Kidney epithelial cell (primary cell): ENCODE results near the gene CHAD. TPM values are rescaled to one million over a fixed set of nuclear protein-coding genes. Genes with fewer than 3 reads are reported as not detected.

Source experiments
- DNase-seq: peaks from one replicate; pipeline ENCODE4 v3.0.0-alpha.2; 2010; ENCODE audit warnings: low read depth
- H3K27me3 ChIP-seq: 2 replicates; pipeline ENCODE4 v1.6.0; 2011; ENCODE audit warnings: low read length; ENCODE audit not compliant: control insufficient read depth, insufficient read depth
- H3K36me3 ChIP-seq: 2 replicates; pipeline ENCODE4 v1.5.1; 2011; ENCODE audit warnings: low read length; ENCODE audit not compliant: control insufficient read depth, insufficient read depth
- H3K4me3 ChIP-seq: 2 replicates; pipeline ENCODE4 v1.5.1; 2011; ENCODE audit warnings: low read depth, mild to moderate bottlenecking, control low read depth, low read length
- CTCF ChIP-seq: IDR thresholded peaks from 2 replicates; pipeline ENCODE4 v1.5.1; 2011; ENCODE audit warnings: mild to moderate bottlenecking, moderate library complexity, low read length, control low read depth, inconsistent platforms; ENCODE audit not compliant: insufficient read depth, poor library complexity, severe bottlenecking
- total RNA-seq: library from RNA; depleted of rRNA; stranded (reverse); fragments of >200 nt; gene quantifications from 2 replicates; pipeline ENCODE4 v1.2.3, GENCODE V29; 2015

Gene CHAD
- total RNA-seq, 1 donor from 2014 or later = not detected

GRCh38 chr17:50482110-50482509 is 13.4 kb upstream of the CHAD start:
- TF ChIP-seq CTCF = no peak
- H3K4me3 ChIP-seq = no peak overlapping the region
- peaks cover 3% of the 10 kb centered on the region for H3K36me3 ChIP-seq
- no peak for DNase-seq
- H3K27me3 ChIP-seq = no peaks in the 10 kb centered on the region

- no peak for DNase-seq
- TF ChIP-seq CTCF = no peak
- Histone ChIP-seq H3K36me3 (peaks cover 3% of the 10 kb centered on the region), H3K27me3 (no peaks in the 10 kb centered on the region), H3K4me3 (no peak overlapping the region)
Measured at GRCh38 chr17:50481648-50482047, 13.0 kb upstream of the CHAD start.

GRCh38 chr17:50480854-50481490 is 12.3 kb upstream of the CHAD start:
- Histone ChIP-seq H3K27me3 (no peaks in the 10 kb centered on the region), H3K36me3 (peaks cover 3% of the 10 kb centered on the region), H3K4me3 (no peak overlapping the region)
- no peak for TF ChIP-seq CTCF
- DNase-seq = no peak

DNA sequence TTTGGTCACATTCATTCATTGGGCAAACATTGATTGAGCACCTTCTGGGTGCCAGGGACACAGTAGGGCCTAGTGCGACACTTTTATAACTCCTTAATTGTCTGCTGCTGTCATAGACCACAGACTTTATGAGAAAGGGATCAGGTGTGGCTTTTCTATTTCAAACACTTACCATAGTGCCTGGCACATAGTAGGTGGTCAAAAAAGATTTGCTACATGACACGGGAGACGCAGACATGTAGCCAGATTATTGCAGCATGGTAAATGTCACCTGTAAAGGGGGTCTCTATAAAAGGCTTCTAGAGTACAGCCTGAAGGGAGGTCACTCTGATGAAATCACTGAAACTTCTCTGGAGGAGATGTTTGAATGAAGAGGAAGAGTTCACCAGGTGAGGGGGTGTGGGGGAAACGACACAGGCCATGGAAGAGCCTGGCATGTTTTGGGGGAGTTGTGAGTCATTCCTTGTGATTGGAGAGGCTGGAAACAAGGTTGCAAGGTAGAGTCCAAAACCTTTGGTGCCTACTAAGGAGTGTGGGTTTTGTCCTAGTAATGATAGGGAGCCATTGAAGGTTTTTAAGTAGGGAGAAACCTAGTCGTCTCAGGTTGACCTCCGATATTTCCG is 11.6 kb upstream of the CHAD start:
- H3K36me3 ChIP-seq = peaks cover 3% of the 10 kb centered on the region
- H3K4me3 ChIP-seq = no peak overlapping the region
- no peak for TF ChIP-seq CTCF

DNA sequence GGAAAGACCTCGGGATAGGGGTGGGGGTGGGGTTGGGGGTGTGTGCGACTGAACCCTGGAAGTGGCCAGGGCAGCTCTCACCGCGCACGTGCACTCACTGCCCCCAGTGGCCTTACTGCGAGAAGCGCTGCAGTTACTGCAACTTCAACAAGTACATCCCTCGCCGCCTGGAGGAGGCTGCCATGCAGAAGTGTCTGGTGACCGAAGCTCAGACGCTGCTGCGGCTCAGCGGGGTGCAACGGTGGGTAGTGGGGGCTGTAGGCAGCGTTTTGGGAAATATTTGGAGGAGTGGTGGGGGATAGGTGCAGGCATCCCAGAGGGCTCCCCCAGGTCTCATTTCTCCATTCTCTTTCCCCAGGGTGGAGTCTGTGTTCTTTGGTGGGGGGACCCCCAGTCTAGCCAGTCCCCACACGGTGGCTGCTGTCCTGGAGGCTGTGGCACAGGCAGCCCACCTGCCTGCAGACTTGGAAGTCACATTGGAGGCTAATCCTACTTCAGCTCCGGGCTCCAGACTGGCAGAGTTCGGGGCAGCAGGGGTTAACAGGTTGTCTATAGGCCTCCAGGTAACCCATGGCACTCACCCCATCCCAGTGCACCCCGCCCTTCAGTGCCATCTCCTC is 11.0 kb upstream of the CHAD start:
- peak; percentile 68 for TF ChIP-seq CTCF

More for the DNA sequence above, 11.6 kb upstream of the CHAD start:
- no peaks in the 10 kb centered on the region for H3K27me3 ChIP-seq
- no peak for DNase-seq

More for the DNA sequence above, 11.0 kb upstream of the CHAD start:
- Histone ChIP-seq H3K4me3 (peak overlapping the region; percentile 92), H3K36me3 (peaks cover 3% of the 10 kb centered on the region), H3K27me3 (no peaks in the 10 kb centered on the region)
- DNase-seq = no peak
